Ramos (cell line): ENCODE data around the gene FUT9.

Source experiments
- in situ Hi-C: fragments of 300-500 bp; cut with MboI; formaldehyde crosslinking; loops from one replicate; pipeline ENCODE4 v1.14.3; 2022; ENCODE audit warnings: low sequenced_read_pairs; ENCODE audit not compliant: unreplicated experiment

FUT9 gene

GRCh38 chr6:96164802-96165201, 149.0 kb downstream of the FUT9 start:
- in situ Hi-C loops = no loop called here

GRCh38 chr6:96171112-96171511, 155.3 kb downstream of the FUT9 start:
- in situ Hi-C loops = no loop called here

- in situ Hi-C loops = no loop called here
These were observed 169.0 kb downstream of the FUT9 start for GRCh38 chr6:96184798-96185197.

- in situ Hi-C loops = no loop called here
These were observed 170.3 kb downstream of the FUT9 start for GRCh38 chr6:96186094-96186493.

GRCh38 chr6:96186516-96187195, 170.9 kb downstream of the FUT9 start:
- in situ Hi-C loops = no loop called here

- in situ Hi-C loops = no loop called here
These were observed 178.9 kb downstream of the FUT9 start for GRCh38 chr6:96194675-96195074.

GRCh38 chr6:96195272-96195671, 179.5 kb downstream of the FUT9 start:
- in situ Hi-C loops = no loop called here

GRCh38 chr6:96196633-96197032, 180.9 kb downstream of the FUT9 start:
- in situ Hi-C loops = no loop called here

GRCh38 chr6:96197241-96197640, 181.5 kb downstream of the FUT9 start:
- in situ Hi-C loops = no loop called here

- in situ Hi-C loops = no loop called here
These were observed 186.8 kb downstream of the FUT9 start for GRCh38 chr6:96202571-96202970.

- in situ Hi-C loops = no loop called here
These were observed 195.6 kb downstream of the FUT9 start for GRCh38 chr6:96211341-96211740.

- in situ Hi-C loops = no loop called here
These were observed 196.3 kb downstream of the FUT9 start for GRCh38 chr6:96212066-96212465.

GRCh38 chr6:96213784-96214183, 198.0 kb downstream of the FUT9 start:
- in situ Hi-C loops = no loop called here

GRCh38 chr6:96223695-96224094, 207.9 kb downstream of the FUT9 start:
- in situ Hi-C loops = no loop called here

GRCh38 chr6:96227135-96227534, 211.4 kb downstream of the FUT9 start:
- in situ Hi-C loops = no loop called here

GRCh38 chr6:96234444-96234843, 218.7 kb downstream of the FUT9 start:
- in situ Hi-C loops = no loop called here

- in situ Hi-C loops = no loop called here
These were observed 220.2 kb downstream of the FUT9 start for GRCh38 chr6:96235927-96236326.

GRCh38 chr6:96236471-96236870, 220.7 kb downstream of the FUT9 start:
- in situ Hi-C loops = no loop called here

- in situ Hi-C loops = no loop called here
These were observed 222.0 kb downstream of the FUT9 start for GRCh38 chr6:96237638-96238347.

GRCh38 chr6:96246563-96246962, 230.8 kb downstream of the FUT9 start:
- in situ Hi-C loops = no loop called here

- in situ Hi-C loops = no loop called here
These were observed 234.0 kb downstream of the FUT9 start for GRCh38 chr6:96249755-96250154.

GRCh38 chr6:96257751-96258150, 242.0 kb downstream of the FUT9 start:
- in situ Hi-C loops = no loop called here
